Thymus (tissue), 11 donors: ENCODE measurements around the gene ITM2B. TPM values are rescaled to one million over a fixed set of nuclear protein-coding genes. Genes with fewer than 3 reads are reported as not detected.

Experiments used
- DNase-seq, 9 donors: peaks; one replicate each; pipeline ENCODE4 v3.0.0-alpha.2; 2013; ENCODE audit warnings: low spot score in 9 of 9, low read depth in 6 of 9, missing footprints in 1 of 9
- H3K27ac ChIP-seq, 2 donors: one replicate each; pipeline ENCODE4 v1.5.1; 2013; ENCODE audit warnings: control low read depth in 1 of 2, low read depth in 1 of 2, low read length in 1 of 2, mild to moderate bottlenecking in 1 of 2, moderate library complexity in 1 of 2
- H3K27me3 ChIP-seq, 2 donors: one replicate each; pipeline ENCODE4 v1.5.1; 2013; ENCODE audit warnings: low read length in 1 of 2; ENCODE audit not compliant: control insufficient read depth in 2 of 2, insufficient read depth in 1 of 2
- H3K36me3 ChIP-seq, 2 donors: one replicate each; pipeline ENCODE4 v1.5.1; 2013; ENCODE audit warnings: low read length in 1 of 2, mild to moderate bottlenecking in 1 of 2, moderate library complexity in 1 of 2; ENCODE audit not compliant: control insufficient read depth in 2 of 2, insufficient read depth in 2 of 2
- H3K4me1 ChIP-seq, 2 donors: one replicate each; pipeline ENCODE4 v1.5.1; 2013; ENCODE audit warnings: low read length in 2 of 2; ENCODE audit not compliant: control insufficient read depth in 2 of 2, insufficient read depth in 2 of 2
- H3K4me3 ChIP-seq, 2 donors: one replicate each; pipeline ENCODE4 v1.5.1; 2013; ENCODE audit warnings: low read length in 2 of 2, control low read depth in 1 of 2, mild to moderate bottlenecking in 1 of 2
- H3K9me3 ChIP-seq, 2 donors: one replicate each; pipeline ENCODE4 v1.5.1; 2013; ENCODE audit warnings: low read length in 1 of 2, mild to moderate bottlenecking in 1 of 2; ENCODE audit not compliant: control insufficient read depth in 2 of 2, insufficient read depth in 1 of 2
- WGBS: extraction: QIAGEN DNeasy Blood & Tissue Kit; methylation state at CpG from one replicate; pipeline ENCODE4 v1.1.7; 2013; 5-methylcytosine and 5-hydroxymethylcytosine counted together
- polyA plus RNA-seq: library from polyadenylated mRNA; stranded (reverse); fragments of 200-250 nt; gene quantifications from one replicate; pipeline ENCODE4 v1.2.3, GENCODE V29; 2013
- total RNA-seq: library from RNA; stranded (reverse); fragments of 120-200 nt; gene quantifications from one replicate; pipeline ENCODE4 v1.2.4, GENCODE V29; 2013
- donor health status: healthy.

Gene ITM2B
- total and polyA plus RNA-seq, 2 donors = 240 to 720 TPM

- no peaks in the 10 kb centered on the region for H3K4me1 ChIP-seq
- H3K27ac ChIP-seq = no peak overlapping the region
These were observed 13.1 kb downstream of the ITM2B start for GRCh38 chr13:48246102-48246501.

GRCh38 chr13:48249018-48249417 is 16.0 kb downstream of the ITM2B start:
- no peak for DNase-seq
- WGBS = 95% methylated on average over 2 of the region's 2 CpGs
- Histone ChIP-seq H3K36me3 (peaks cover 2 to 10% of the 10 kb centered on the region in 2 donors), H3K27me3 (no peaks in the 10 kb centered on the region), H3K9me3 (no peaks in the 10 kb centered on the region), H3K4me1 (no peaks in the 10 kb centered on the region), H3K4me3 (no peak overlapping the region), H3K27ac (no peak overlapping the region)

More at GRCh38 chr13:48246102-48246501, 13.1 kb downstream of the ITM2B start:
- no peak for DNase-seq
- Histone ChIP-seq H3K36me3 (peaks cover 0 to 4% of the 10 kb centered on the region in 2 donors), H3K9me3 (no peaks in the 10 kb centered on the region), H3K4me3 (no peak overlapping the region), H3K27me3 (no peaks in the 10 kb centered on the region)
- 84% methylated on average over 2 of the region's 2 CpGs for WGBS

GRCh38 chr13:48251611-48252081 is 18.6 kb downstream of the ITM2B start:
- no peak overlapping the region for H3K27ac ChIP-seq
- H3K4me1 ChIP-seq = no peaks in the 10 kb centered on the region
- no peak overlapping the region for H3K4me3 ChIP-seq
- DNase-seq = no peak
- H3K36me3 ChIP-seq = peaks cover 18 to 33% of the 10 kb centered on the region in 2 donors
- H3K9me3 ChIP-seq = no peaks in the 10 kb centered on the region
- WGBS = 97% methylated on average over 3 of the region's 3 CpGs
- no peaks in the 10 kb centered on the region for H3K27me3 ChIP-seq

GRCh38 chr13:48252176-48252575 is 19.2 kb downstream of the ITM2B start:
- no peak for DNase-seq
- no peak overlapping the region for H3K4me3 ChIP-seq
- no peaks in the 10 kb centered on the region for H3K27me3 ChIP-seq
- 97% methylated on average over 10 of the region's 10 CpGs for WGBS
- no peaks in the 10 kb centered on the region for H3K9me3 ChIP-seq
- H3K27ac ChIP-seq = no peak overlapping the region
- H3K4me1 ChIP-seq = no peaks in the 10 kb centered on the region
- H3K36me3 ChIP-seq = peaks cover 18 to 37% of the 10 kb centered on the region in 2 donors

GRCh38 chr13:48253849-48254248 is 20.8 kb downstream of the ITM2B start:
- no peak overlapping the region for H3K4me3 ChIP-seq
- H3K9me3 ChIP-seq = no peaks in the 10 kb centered on the region
- H3K27me3 ChIP-seq = no peaks in the 10 kb centered on the region
- WGBS = 96% methylated on average over 2 of the region's 2 CpGs
- H3K4me1 ChIP-seq = no peaks in the 10 kb centered on the region
- H3K36me3 ChIP-seq = peaks cover 22 to 53% of the 10 kb centered on the region in 2 donors
- no peak overlapping the region for H3K27ac ChIP-seq
- no peak for DNase-seq

- no peak overlapping the region for H3K4me3 ChIP-seq
- peaks cover 25 to 65% of the 10 kb centered on the region in 2 donors for H3K36me3 ChIP-seq
- no peaks in the 10 kb centered on the region for H3K27me3 ChIP-seq
- no peak overlapping the region for H3K27ac ChIP-seq
- DNase-seq = no peak
- H3K4me1 ChIP-seq = no peaks in the 10 kb centered on the region
- H3K9me3 ChIP-seq = no peaks in the 10 kb centered on the region
- WGBS = 96% methylated on average over 13 of the region's 13 CpGs
These were observed 22.1 kb downstream of the ITM2B start for GRCh38 chr13:48255090-48255489.

- Histone ChIP-seq H3K4me1 (no peaks in the 10 kb centered on the region), H3K27me3 (no peaks in the 10 kb centered on the region), H3K9me3 (no peaks in the 10 kb centered on the region), H3K36me3 (peaks cover 25 to 70% of the 10 kb centered on the region in 2 donors), H3K27ac (no peak overlapping the region), H3K4me3 (no peak overlapping the region)
- no peak for DNase-seq
- 83% methylated on average over 1 of the region's 1 CpG for WGBS
These were observed 22.9 kb downstream of the ITM2B start for GRCh38 chr13:48255954-48256353.

GRCh38 chr13:48258002-48258401 is 25.0 kb downstream of the ITM2B start:
- peaks cover 30 to 80% of the 10 kb centered on the region in 2 donors for H3K36me3 ChIP-seq
- no peaks in the 10 kb centered on the region for H3K27me3 ChIP-seq
- no peaks in the 10 kb centered on the region for H3K4me1 ChIP-seq
- DNase-seq = no peak
- H3K4me3 ChIP-seq = no peak overlapping the region
- no peaks in the 10 kb centered on the region for H3K9me3 ChIP-seq
- no peak overlapping the region for H3K27ac ChIP-seq

GRCh38 chr13:48258430-48258829 is 25.4 kb downstream of the ITM2B start:
- Histone ChIP-seq H3K36me3 (peaks cover 33 to 82% of the 10 kb centered on the region in 2 donors), H3K4me3 (no peak overlapping the region), H3K27me3 (no peaks in the 10 kb centered on the region), H3K27ac (no peak overlapping the region), H3K4me1 (no peaks in the 10 kb centered on the region), H3K9me3 (no peaks in the 10 kb centered on the region)
- DNase-seq = no peak
- WGBS = 99% methylated on average over 3 of the region's 3 CpGs

GRCh38 chr13:48260970-48261369 is 28.0 kb downstream of the ITM2B start:
- Histone ChIP-seq H3K36me3 (peaks cover 23 to 73% of the 10 kb centered on the region in 2 donors), H3K27ac (no peak overlapping the region), H3K9me3 (no peaks in the 10 kb centered on the region), H3K4me1 (no peaks in the 10 kb centered on the region), H3K27me3 (no peaks in the 10 kb centered on the region), H3K4me3 (no peak overlapping the region)
- DNase-seq = no peak
- WGBS = 97% methylated on average over 4 of the region's 4 CpGs
